Stimulated activated CD8-positive, alpha-beta memory T cell treated with anti-CD3 and anti-CD28 coated beads, Interleukin-4, amount 100 ng/mL, for 24 hours (primary cell): ENCODE results near the gene PRKACA.
"Not testable (repeated sequence)": the region's sequence is repeated elsewhere in the genome, so short reads cannot be mapped to it uniquely, and the experiment has no call there.

Experiments used
- DNase-seq: peaks from one replicate; pipeline ENCODE4 v3.0.0-alpha.2; 2020; ENCODE audit warnings: low read depth

PRKACA gene

DNA sequence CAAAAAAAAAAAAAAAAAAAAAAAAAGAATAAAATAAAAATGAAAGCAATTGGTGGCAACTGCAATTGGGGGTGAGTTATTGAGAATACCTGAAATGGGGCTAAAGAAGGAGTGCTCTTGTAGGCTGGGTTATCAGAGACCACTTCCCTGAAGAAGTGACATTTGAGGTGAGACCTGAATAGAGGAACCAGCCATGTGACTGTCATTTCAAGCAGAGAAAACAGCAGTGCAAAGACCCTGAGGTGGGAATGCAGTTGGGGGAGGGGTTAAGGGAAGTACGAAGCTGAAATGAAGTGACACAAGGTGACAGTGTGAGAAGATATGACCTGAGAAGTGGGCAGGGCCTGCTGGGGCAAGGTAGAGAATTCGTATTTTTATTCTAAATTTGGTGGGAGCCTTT, 51.4 kb downstream of the PRKACA start:
- DNase-seq, result no peak

DNA sequence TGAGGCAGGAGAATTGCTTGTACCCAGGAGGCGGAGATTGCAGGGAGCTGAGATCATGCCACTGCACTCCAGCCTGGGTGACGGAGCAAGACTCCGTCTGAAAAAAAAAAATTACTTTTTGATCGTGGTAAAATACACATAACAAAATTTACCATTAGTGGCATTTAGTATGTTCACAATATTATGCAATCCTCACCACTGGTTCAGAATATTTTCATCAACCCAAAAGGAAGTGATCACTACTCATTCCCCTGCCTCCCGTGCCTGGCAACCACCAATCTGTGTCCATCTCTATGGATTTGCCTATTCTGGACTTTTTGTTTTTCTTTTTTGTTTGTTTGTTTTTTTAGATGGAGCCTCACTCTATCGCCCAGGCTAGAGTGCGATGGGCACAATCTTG, 54.5 kb downstream of the PRKACA start:
- DNase-seq, result no peak

DNA sequence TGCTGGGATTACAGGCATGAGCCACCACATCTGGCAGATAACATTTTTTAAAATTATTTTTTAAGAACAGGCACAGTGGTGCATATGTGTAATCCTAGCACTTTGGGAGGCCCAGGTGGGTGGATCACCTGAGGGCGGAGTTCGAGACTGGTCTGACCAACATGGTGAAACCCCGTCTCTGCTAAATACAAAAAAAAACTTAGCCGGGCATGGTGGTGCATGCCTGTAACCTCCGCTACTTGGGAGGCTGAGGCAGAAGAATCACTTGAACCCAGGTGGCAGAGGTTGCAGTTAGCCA, 55.1 kb downstream of the PRKACA start:
- DNase-seq, result no peak

GRCh38 chr19:14061751-14062557, 55.6 kb downstream of the PRKACA start, which contains the start of gene PALM3:
Gene PALM3 (minus strand): TSS chr19:14062076. CDS start chr19:14061980, 96 bp downstream.
- no peak for DNase-seq

DNA sequence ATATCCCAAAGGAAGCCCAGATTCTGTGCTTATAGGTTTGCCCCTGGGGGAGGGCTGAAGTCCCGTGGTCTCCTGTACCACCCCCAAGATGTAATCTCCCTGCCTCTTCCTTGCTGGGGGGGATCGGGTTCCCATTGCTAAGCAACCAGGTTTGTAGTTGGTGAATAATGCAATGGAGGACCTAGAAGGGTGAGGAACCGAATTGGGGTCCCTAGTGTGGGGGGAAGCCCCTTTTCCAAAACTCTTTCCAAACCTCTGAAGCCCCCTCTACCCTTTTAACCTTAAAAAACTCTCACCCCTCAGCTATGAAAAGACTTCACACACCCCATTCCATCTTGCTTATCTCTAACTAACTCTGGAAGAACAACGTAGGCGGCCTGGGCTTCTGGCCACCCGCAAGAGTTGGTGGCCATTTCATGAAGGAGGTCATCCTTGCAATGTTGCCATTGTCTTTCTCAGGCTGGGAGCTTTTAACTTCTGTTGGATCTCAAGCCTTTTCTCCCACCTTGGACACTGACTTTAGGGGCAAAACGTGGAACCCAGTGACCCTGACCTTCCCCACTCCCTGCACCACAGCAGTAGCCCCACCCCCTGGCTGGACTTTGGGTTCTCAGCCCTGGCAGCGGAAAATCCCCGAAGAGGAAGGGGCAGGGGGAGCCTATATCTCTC, 56.3 kb downstream of the PRKACA start:
- no peak for DNase-seq

GRCh38 chr19:14059652-14060155, 57.9 kb downstream of the PRKACA start:
- no peak for DNase-seq

DNA sequence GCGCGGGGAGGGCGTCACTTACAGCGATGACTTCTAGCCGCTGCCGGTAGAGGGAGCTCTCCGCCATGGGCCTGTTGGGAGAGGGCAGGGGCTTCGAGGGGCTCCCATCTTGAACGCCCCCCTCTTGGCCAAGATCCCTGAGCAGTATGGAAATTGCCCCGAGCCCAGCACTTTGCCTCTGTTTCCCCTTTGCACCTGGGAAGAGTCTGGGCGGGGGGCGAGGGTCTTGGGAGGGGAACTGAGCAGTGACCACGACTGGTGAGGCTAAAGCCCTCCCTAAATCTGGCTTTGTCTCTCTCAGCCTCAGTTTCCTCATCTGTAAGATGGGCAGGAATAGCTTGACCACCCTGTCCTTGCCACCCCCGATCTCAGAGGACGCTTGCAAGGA, 58.5 kb downstream of the PRKACA start:
- no peak for DNase-seq

GRCh38 chr19:14058182-14059092, 59.1 kb downstream of the PRKACA start:
- no peak for DNase-seq

GRCh38 chr19:14056741-14057356, 60.7 kb downstream of the PRKACA start:
- DNase-seq, result no peak

DNA sequence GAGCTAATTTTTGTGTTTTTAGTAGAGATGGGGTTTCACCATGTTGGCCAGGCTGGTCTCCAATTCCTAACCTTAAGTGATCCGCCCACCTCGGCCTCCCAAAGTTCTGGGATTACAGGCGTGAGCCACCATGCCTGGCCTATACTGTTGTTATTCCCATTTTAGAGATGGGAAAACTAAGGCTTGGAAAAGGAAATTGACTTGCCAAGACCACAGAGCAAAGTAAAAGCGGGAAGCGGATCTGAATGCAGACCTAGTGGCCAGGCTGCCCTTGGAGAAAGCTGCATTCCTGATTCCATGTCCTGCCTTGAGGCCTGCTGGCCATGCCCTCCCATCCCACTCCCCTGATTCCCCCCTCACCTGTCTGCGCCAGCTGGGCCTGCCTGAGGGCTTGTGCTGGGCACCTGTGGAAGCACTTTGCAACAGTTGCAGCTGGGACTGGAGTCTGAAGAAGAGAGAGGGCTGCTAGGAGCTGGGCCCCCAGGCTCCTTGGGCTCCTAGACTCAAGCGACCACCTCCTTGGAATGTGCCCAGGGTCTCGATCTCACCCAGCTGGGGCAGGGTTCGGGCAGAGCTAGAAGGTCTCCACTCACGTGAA, 61.4 kb downstream of the PRKACA start:
- no peak for DNase-seq

- DNase-seq, result no peak
Observed at GRCh38 chr19:14055396-14055795, 62.2 kb downstream of the PRKACA start.

- no peak for DNase-seq
Observed at GRCh38 chr19:14054721-14055120, 62.8 kb downstream of the PRKACA start.

DNA sequence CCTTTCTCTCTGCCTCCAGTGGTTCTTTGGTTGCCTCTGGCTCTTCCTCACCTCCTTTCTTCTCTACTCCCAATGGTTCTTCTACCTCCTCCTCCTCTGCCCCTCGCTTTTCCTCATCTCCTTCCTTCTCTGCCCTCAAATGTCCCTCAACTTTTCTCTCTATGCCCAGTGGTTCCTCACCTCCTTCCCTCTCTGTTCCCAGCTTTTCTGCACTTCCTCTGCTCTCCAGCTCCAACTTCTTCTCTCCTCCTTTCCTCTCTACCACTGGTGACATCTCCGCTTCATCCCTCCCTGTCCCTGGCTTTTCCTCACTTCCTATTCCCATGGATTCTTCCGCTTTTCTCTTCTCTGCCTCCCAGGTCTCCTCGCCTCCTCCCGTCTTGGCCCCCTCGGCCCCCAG, 63.5 kb downstream of the PRKACA start:
- no peak for DNase-seq

DNA sequence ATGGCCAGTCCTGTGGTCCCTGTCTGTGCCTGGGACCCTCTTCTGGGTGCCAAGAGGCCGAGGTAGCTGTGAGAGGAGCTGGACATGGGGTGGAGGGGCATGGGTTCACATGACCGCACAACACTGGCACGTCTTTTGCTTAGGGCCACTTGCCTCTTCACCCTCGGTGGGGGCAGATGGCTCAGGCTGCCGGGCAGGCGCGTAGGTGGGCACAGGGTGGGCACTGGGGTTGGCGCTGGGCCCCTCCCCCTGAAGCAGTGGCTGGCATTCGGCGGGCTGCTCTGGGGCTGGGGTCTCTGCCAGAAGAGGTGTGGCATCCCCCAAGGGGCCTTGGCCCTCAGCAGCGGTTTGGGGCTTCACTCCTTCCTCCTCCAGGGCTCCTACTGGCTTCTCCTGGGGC, 64.1 kb downstream of the PRKACA start:
- DNase-seq, result no peak

- DNase-seq, result no peak
Observed at GRCh38 chr19:14053032-14053431, 64.5 kb downstream of the PRKACA start.

- no peak for DNase-seq
Observed at GRCh38 chr19:14052470-14052869, 65.1 kb downstream of the PRKACA start.

DNA sequence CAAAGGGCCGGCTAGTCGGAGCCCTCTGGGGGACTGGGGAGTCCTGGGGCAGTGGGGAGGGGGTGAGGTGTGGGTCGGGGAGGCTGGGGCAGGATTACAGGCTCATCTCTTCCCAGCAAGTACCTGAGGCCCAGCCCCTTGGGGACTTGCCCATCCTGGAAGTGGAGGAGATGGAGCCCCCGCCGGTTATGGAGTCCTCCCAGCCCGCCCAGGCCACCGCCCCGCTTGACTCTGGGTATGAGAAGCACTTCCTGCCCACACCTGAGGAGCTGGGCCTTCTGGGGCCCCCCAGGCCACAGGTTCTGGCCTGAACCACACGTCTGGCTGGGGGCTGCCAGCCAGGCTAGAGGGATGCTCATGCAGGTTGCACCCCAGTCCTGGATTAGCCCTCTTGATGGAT, 65.6 kb downstream of the PRKACA start:
- no peak for DNase-seq

GRCh38 chr19:14050961-14051360, 66.6 kb downstream of the PRKACA start:
- not testable (repeated sequence) for DNase-seq

DNA sequence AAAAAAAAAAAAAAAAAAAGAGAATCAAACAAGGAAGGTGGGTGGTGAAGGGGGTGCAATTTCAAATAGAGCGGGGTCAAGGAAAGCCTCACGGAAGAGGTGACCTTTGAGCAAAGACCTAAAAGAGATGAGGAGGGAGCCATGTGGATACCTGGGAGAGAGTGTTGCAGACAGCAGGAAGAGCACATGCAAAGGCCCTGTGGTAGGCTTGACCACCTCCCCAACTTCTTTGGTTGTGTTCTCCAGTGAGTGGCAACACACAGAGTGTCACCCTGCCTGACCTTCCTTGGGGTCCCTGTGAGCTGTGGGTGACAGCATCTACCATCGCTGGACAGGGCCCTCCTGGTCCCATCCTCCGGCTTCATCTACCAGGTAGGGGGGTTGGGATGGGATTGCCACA, 67.0 kb downstream of the PRKACA start:
- DNase-seq, result no peak

DNA sequence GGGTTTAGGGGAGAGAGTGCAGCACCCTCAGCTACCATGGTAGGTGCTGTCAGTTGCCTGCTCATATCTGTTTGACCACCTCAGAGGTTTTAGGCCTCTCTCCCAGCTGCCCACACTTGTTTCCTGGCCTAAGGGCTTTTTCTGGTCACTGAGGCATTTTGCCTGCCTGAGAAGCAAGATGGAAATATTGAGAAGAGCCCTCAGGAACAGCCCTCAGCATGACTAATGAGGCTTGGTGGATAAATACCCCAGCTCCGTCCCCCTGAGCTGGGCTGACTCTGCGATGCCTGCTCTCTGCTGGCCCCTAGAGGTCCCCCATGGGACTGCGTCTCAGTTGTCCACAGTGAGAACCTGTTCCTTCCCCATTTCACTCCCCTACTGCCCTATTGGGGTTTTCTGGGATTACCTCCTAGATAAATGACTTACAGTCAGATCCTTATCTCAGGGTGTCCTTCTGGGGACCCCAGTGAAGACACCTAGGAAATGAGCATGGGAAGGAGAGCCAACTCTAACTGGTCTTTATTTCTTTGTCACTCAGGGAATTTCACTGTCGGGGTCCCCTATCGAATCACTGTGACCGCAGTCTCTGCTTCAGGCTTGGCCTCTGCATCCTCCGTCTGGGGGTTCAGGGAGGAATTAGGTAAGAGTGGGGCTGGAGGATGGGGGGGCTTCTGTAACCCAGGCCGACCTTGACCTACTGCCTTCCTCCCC, 69.0 kb downstream of the PRKACA start:
- DNase-seq, result peak; percentile 67

DNA sequence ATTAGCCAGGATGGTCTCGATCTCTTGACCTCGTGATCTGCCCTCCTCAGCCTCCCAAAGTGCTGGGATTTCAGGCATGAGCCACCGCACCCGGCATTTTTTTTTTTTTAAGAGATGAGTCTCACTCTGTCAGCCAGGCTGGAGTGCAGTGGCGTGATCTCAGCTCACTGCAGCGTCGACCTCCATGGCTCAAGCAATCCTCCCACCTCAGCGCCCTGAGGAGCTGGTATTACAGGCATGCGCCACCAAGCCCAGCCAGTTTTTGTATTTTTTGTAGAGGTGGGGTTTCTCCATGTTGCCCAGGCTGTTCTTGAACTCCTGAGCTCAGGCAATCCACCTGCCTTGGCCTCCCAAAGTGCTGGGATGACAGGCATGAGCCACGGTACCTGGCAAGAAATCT, 69.7 kb downstream of the PRKACA start:
- DNase-seq, result not testable (repeated sequence)
